HG02610 (cell line): ENCODE measurements around the gene DSG2.

ENCODE experiments used
- ATAC-seq: cut with Tn5 transposase; IDR thresholded peaks from one replicate; pipeline ENCODE4 v1.9.1; 2021; ENCODE audit warnings: mild to moderate bottlenecking, moderate library complexity; ENCODE audit not compliant: unreplicated experiment

Gene DSG2

DNA sequence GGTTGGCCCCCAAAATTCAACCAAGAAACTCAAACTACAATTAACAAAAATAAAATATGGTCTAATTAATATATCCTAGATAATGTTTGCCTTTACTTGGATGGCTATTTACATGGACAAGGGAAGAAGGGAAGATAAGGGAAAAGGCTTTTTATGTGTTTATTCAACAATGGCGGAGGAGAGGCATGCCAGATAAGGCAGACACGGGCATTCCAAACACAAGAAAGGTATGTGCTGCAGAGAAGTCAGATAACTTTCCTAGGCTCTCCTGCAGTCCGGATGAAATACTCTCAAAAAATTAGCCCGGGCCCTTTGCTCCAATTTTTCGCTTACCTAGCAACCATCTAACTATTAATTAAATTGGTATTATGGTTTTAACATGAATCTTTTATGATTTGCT lies 88.6 kb downstream of the DSG2 start:
- no peak for ATAC-seq

GRCh38 chr18:31587529-31587928 lies 89.6 kb downstream of the DSG2 start:
- ATAC-seq: no peak

DNA sequence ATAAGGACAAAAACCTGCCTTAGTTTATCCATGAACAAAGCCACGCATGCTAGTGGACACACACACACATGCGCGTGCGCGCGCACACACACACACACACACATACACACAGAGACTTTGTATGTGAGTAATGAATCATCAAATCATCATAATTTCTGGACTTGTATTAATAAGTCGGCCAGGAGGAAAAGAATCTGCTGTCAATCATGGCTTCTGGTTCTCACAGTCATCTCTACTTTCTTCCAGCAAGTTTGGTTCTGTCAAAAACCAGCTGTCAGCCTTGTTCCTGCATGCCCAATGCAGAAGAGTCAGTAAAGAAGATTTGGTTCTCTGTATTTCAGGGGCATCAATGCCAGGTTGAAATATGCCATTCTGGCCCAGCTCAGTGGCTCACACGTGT lies 92.6 kb downstream of the DSG2 start:
- no peak for ATAC-seq

GRCh38 chr18:31591113-31591512 lies 93.1 kb downstream of the DSG2 start:
- no peak for ATAC-seq

DNA sequence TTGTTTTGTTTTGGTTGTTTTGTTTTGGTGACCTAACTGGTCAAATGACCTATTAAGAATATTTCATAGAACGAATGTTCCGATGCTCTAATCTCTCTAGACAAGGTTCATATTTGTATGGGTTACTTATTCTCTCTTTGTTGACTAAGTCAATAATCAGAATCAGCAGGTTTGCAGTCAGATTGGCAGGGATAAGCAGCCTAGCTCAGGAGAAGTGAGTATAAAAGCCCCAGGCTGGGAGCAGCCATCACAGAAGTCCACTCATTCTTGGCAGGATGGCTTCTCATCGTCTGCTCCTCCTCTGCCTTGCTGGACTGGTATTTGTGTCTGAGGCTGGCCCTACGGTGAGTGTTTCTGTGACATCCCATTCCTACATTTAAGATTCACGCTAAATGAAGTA lies 93.7 kb downstream of the DSG2 start, which contains the start of gene TTR:
Gene TTR, plus strand, starts transcription at position 250 of the 400 bp plus-strand sequence. Its CDS starts 26 bp downstream, at position 276.
- no peak for ATAC-seq

DNA sequence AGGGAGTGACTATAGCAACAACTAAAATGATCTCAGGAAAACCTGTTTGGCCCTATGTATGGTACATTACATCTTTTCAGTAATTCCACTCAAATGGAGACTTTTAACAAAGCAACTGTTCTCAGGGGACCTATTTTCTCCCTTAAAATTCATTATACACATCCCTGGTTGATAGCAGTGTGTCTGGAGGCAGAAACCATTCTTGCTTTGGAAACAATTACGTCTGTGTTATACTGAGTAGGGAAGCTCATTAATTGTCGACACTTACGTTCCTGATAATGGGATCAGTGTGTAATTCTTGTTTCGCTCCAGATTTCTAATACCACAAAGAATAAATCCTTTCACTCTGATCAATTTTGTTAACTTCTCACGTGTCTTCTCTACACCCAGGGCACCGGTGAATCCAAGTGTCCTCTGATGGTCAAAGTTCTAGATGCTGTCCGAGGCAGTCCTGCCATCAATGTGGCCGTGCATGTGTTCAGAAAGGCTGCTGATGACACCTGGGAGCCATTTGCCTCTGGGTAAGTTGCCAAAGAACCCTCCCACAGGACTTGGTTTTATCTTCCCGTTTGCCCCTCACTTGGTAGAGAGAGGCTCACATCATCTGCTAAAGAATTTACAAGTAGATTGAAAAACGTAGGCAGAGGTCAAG lies 94.7 kb downstream of the DSG2 start:
- ATAC-seq: no peak

DNA sequence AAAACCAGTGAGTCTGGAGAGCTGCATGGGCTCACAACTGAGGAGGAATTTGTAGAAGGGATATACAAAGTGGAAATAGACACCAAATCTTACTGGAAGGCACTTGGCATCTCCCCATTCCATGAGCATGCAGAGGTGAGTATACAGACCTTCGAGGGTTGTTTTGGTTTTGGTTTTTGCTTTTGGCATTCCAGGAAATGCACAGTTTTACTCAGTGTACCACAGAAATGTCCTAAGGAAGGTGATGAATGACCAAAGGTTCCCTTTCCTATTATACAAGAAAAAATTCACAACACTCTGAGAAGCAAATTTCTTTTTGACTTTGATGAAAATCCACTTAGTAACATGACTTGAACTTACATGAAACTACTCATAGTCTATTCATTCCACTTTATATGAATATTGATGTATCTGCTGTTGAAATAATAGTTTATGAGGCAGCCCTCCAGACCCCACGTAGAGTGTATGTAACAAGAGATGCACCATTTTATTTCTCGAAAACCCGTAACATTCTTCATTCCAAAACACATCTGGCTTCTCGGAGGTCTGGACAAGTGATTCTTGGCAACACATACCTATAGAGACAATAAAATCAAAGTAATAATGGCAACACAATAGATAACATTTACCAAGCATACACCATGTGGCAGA lies 97.3 kb downstream of the DSG2 start:
- ATAC-seq: no peak

DNA sequence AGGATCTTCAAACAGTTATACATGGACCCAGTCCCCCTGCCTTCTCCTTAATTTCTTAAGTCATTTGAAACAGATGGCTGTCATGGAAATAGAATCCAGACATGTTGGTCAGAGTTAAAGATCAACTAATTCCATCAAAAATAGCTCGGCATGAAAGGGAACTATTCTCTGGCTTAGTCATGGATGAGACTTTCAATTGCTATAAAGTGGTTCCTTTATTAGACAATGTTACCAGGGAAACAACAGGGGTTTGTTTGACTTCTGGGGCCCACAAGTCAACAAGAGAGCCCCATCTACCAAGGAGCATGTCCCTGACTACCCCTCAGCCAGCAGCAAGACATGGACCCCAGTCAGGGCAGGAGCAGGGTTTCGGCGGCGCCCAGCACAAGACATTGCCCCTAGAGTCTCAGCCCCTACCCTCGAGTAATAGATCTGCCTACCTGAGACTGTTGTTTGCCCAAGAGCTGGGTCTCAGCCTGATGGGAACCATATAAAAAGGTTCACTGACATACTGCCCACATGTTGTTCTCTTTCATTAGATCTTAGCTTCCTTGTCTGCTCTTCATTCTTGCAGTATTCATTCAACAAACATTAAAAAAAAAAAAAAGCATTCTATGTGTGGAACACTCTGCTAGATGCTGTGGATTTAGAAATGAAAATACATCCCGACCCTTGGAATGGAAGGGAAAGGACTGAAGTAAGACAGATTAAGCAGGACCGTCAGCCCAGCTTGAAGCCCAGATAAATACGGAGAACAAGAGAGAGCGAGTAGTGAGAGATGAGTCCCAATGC lies 98.3 kb downstream of the DSG2 start:
- ATAC-seq: no peak

GRCh38 chr18:31598021-31598805 lies 100.2 kb downstream of the DSG2 start:
- no peak for ATAC-seq
